Measurements from ENCODE around the gene SHB. TPM values are rescaled to one million over a fixed set of nuclear protein-coding genes. Genes with fewer than 3 reads are reported as not detected.

Gene SHB
- total and polyA plus RNA-seq, 2 of the 13 experiments (the other 11 are each of a cell fraction or from before 2014, with no cell fraction given): 19.4 to 20.7 TPM

DNA sequence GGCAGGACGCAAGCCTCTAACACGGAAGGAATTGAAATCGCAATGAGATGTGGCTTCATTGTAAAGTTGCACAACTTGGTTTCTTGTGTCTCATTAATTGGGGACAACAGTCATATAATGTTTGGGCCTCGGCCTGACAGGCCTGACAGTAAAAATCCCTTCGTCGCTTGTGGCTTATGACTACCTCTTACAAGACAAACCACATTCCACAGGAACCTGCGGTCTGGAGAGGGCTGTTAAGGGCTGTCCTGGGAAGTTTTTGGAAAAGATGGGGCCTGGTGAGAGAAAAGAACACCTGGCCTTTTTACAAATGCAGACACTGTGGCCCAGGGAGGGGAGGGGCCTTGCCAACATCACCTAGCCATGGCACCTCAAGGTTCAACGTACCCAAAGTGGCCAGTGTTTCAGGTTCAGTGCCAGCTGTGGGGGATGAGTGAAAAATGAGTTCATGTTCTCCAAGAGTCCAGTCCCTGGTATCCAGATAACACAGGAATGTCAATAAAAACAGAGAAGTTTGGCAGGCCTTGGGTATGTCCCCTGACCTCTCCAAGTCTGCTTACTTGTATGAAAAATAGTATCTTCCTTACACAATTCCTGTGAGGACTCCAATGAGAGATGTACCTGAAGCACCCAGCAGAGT, 22.2 kb downstream of the SHB start (continued):
- TF ChIP-seq CREM (IDR thresholded peaks at IDR 0.05) (0 out of 2 replicates have a peak, but pooled peaks have one; percentile 33), CREM (CRISPR knock-in tag; IDR thresholded peaks at IDR 0.05) (no peak), ZFY (CRISPR knock-in tag; IDR thresholded peaks at IDR 0.05) (no peak), MEF2D (CRISPR knock-in tag; IDR thresholded peaks at IDR 0.05) (no peak), ZNF614 (CRISPR knock-in tag; IDR thresholded peaks at IDR 0.05; ENCODE audit: borderline replicate concordance) (no peak), FOXA3 (CRISPR knock-in tag; IDR thresholded peaks at IDR 0.05) (peak; percentile 53; the same call in 1 of the 2 replicates), BCL6 (CRISPR knock-in tag; IDR thresholded peaks at IDR 0.05) (peak; percentile 71), ZNF318 (CRISPR knock-in tag; IDR thresholded peaks at IDR 0.05) (no peak), ATF1 (CRISPR knock-in tag; IDR thresholded peaks at IDR 0.05) (no peak), FOSL2 (CRISPR knock-in tag; IDR thresholded peaks at IDR 0.05) (no peak; the same call in 1 of the 2 replicates), ZNF383 (CRISPR knock-in tag; IDR thresholded peaks at IDR 0.05; ENCODE audit: borderline replicate concordance) (0 out of 2 replicates have a peak, but pooled peaks have one; percentile 18), MLLT10 (CRISPR knock-in tag; IDR thresholded peaks at IDR 0.05) (no peak), GZF1 (CRISPR knock-in tag; IDR thresholded peaks at IDR 0.05) (no peak), ZSCAN9 (CRISPR knock-in tag; IDR thresholded peaks at IDR 0.05; ENCODE audit: borderline replicate concordance) (no peak), IKZF1 (IDR thresholded peaks at IDR 0.05) (no peak)
- TF ChIP-seq, protein P1, sequence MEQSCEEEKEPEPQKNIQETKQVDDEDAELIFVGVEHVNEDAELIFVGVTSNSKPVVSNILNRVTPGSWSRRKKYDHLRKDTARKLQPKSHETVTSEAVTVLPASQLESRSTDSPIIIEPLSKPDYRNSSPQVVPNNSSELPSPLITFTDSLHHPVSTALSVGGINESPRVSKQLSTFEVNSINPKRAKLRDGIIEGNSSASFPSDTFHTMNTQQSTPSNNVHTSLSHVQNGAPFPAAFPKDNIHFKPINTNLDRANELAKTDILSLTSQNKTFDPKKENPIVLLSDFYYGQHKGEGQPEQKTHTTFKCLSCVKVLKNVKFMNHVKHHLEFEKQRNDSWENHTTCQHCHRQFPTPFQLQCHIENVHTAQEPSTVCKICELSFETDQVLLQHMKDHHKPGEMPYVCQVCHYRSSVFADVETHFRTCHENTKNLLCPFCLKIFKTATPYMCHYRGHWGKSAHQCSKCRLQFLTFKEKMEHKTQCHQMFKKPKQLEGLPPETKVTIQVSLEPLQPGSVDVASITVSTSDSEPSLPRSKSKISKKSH (CRISPR knock-in tag; IDR thresholded peaks at IDR 0.05; ENCODE audit: borderline replicate concordance): no peak
- TF ChIP-seq, protein P2, sequence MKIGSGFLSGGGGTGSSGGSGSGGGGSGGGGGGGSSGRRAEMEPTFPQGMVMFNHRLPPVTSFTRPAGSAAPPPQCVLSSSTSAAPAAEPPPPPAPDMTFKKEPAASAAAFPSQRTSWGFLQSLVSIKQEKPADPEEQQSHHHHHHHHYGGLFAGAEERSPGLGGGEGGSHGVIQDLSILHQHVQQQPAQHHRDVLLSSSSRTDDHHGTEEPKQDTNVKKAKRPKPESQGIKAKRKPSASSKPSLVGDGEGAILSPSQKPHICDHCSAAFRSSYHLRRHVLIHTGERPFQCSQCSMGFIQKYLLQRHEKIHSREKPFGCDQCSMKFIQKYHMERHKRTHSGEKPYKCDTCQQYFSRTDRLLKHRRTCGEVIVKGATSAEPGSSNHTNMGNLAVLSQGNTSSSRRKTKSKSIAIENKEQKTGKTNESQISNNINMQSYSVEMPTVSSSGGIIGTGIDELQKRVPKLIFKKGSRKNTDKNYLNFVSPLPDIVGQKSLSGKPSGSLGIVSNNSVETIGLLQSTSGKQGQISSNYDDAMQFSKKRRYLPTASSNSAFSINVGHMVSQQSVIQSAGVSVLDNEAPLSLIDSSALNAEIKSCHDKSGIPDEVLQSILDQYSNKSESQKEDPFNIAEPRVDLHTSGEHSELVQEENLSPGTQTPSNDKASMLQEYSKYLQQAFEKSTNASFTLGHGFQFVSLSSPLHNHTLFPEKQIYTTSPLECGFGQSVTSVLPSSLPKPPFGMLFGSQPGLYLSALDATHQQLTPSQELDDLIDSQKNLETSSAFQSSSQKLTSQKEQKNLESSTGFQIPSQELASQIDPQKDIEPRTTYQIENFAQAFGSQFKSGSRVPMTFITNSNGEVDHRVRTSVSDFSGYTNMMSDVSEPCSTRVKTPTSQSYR (CRISPR knock-in tag; IDR thresholded peaks at IDR 0.05; ENCODE audit: borderline replicate concordance): peak; percentile 59; the same call in 1 of the 2 replicates
- TF ChIP-seq, protein P3, sequence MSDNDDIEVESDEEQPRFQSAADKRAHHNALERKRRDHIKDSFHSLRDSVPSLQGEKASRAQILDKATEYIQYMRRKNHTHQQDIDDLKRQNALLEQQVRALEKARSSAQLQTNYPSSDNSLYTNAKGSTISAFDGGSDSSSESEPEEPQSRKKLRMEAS (IDR thresholded peaks at IDR 0.05): no peak

Measured in HepG2 (cell line).